CD1c-positive myeloid dendritic cell (primary cell): ENCODE results near the gene ZNF345.
A peak's percentile ranks its signal among the peaks of the same experiment; 100 is the strongest.

Source experiments
- DNase-seq: peaks from one replicate; pipeline ENCODE4 v3.0.0-alpha.2; 2016; ENCODE audit errors: extremely low spot score

ZNF345 gene

DNA sequence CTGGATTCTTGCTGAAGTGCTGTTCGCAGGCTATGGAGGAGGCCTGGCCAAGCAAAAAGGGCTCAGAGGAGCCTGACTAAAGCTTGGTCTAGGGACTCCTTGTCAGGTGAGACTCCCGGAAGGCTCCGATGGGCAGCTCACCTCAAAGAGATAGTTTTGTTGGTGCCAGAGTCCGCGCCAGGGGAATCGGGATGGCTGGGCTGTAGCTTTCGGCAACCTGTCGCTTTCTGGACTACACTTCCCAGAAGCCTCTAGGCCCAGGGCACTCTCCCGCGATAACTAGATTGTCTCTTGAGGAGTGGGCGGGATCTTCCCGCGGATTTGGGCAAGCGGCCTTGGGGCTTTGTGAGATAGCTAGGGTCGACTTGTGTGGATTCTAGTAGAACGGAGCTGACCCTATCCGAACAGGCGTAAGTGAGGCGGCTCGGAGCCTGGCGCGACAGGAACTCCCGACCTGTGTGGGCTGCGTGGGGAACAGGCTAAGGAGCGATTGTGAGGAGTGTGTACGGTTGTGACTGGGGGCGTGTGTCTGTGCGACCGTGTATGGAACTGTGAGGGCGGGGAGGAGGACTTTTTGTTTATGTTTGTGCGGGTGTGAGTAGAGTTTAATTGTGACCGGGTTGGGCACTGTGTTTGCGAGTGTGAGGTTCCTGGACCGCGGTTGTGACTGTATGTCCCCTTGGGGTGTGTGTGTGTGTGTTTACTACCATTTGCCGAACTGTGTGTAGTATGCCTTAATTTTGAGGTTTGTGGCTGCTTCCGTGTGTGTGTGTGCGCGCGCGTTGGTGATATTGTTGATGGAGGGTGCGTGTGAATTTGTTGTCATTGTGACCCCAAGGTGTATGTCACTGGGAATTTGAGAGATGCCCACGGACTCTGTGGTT is at the start of gene ZNF345:
Gene ZNF345, plus strand, starts transcription at position 318 of the 884 bp plus-strand sequence. CDS start 25,955 bp downstream, outside the sequence.
- peak; percentile 96 for DNase-seq

DNA sequence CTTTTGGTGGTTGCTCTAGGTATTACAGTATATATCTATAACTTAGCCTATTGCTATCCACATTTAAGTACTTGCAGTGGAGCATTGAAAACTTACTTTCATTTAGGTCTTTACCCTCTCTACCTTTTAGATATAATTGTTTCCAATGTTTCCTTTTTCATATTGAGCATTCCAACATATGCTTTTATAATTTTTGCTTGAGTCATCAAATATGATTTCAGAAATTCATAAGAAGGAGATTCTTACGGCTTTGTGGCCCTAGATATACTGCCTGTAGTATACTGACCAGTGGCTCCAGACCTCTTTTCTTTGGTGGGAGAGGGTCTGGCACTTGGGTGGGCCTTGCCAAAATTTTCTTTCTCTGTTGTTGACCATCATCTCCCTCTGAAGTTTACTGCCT is 45.3 kb upstream of the ZNF345 start:
- no peak for DNase-seq

DNA sequence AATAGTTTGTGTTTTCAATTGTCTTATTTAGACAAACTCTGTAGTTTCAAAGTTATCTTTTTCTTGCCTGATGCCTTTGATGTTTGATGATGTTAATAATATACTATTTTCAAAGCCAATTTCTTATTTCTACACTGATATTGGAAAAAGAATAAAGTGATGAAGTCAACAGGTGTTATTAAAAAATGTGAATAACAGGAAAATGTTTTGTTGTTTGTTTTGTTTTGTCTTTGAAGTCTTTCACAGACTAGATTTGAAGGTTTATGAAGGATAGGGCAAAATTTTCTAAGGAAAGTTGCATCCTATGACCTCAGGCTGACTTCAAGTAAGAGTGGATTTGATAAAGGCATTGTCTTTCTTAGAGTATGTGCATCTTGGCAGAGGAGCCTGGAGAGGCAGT is 43.6 kb upstream of the ZNF345 start:
- no peak for DNase-seq

DNA sequence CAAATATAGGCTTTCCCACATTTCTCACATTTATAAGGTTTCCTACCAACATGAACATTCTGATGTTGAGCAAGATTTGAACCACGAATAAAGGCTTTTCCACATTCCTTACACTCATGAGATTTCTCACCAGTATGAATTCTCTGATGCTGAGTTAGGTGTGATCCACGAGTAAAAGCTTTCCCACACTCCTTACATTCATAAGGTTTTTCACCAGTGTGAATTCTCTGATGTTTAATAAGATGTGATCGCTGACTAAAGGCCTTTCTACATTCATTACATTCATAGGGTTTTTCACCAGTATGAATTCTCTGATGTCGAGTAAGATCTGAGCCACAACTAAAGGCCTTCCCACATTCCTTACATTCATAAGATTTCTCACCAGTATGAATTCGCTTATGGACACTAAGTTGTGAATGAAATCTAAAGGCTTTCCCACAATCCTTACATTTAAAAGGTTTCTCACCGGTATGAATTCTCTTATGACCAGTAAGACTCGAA is 31.5 kb upstream of the ZNF345 start:
- no peak for DNase-seq

DNA sequence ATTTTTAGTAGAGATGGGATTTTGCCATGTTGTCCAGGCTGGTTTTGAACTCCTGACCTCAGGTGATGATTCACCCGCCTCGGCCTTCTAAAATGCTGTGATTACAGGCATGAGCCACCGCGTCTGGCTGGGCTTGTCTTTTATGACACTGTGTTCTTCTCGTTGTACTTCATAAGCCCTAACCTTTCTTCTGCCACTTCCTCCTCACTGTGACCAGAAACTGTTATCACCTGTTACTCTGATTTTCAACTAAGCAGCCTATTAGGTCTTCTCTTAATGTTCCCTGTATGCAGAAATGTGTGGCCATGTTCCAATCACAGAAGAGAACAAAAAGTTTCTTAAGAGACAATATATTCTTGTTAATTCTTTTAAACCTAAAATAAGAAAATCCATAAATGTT is 28.9 kb upstream of the ZNF345 start:
- no peak for DNase-seq

DNA sequence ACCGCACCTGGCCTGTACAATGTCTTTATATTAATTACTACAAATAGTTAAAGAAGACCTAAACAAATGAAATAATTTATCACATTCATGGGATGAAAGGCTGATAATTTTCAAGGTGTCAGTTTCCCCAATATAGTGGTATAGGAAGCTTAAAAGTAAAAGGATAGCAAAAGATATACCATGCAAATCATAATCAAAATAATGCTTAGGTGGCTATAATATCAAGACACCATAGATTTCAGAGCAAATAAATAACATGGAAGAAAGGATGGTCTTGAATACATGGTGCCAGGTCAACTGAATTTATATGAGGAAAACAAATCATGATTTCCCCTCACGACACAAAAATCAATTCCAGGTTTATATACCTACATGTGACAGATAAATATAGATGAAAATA is 17.2 kb upstream of the ZNF345 start:
- no peak for DNase-seq

DNA sequence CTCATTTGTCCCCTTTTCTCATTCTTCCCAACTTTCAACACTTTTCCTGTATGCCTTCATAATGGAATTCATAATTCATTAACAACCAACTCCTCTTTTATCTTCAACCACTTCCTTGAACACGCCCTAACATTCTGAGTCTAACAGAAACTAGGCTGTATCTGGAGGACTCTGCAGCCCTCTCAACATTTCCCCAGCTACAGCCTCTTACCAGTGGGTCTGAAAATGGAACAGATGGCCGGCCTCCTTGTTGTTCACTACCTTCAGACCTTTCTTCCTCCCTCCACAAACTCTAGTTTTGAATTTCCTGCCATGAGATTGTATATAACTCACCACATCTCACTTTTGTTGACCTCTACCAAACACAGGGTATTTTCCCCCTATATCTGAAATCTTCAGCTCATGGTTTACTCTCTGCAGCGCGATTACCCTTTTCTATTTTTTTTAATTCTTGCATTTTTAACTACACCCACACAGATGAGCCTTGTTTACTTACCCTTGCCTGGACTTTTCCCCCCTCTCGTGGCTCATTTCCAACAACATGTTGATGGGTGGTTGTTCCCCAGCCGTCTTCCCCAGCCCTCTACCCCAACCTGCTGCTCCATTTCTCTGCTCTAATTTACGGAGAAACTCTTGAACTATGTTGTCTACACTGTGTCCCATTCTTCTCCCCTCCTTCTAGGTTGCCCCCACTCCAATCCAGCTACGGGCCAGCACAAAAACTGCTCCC is 13.3 kb upstream of the ZNF345 start:
- no peak for DNase-seq

DNA sequence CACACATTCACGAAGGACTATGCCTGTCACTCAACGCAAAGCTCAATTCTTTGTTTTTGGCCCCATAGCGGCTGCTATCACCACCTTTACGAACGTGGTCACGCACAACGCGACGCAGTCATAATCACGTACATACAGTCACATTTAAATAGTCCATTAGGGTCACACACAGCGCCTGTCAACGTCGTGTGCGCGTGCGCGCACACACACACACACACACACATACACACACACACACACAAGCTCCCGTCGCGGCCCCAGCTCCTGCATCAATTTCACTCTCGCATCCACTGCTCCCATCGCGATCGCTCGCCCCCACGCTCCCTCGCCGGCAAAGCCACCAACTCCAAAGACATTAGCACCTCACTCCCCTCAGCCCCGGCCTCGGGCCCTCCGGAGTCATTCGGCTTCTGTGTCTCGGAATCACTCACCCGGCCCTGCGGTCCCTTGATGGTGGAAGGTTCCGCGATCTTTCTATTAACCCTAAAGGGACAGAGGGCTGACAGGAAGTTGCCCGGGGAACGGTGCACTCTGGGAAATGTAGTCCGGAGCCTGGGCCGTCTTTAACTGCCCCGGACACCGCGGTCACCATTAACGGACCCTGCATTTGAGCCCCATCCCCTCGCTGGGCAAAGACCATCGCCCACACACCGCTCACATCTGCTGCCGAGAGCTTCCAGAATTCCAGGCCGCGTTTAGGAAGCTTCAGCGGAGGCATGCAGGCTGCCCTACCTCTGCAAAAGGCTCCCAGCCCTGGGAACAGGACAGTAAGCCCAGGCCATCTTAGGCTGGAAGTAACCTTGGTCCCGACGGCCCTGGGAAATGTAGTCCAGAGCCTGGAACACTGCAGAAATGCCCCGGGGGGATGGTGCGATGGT is 12.5 kb upstream of the ZNF345 start, which contains the start of gene ZNF790:
Gene ZNF790, minus strand, starts transcription at position 482 of the 878 bp plus-strand sequence. CDS start 12,768 bp downstream, outside the sequence.
- DNase-seq = peak; percentile 84

DNA sequence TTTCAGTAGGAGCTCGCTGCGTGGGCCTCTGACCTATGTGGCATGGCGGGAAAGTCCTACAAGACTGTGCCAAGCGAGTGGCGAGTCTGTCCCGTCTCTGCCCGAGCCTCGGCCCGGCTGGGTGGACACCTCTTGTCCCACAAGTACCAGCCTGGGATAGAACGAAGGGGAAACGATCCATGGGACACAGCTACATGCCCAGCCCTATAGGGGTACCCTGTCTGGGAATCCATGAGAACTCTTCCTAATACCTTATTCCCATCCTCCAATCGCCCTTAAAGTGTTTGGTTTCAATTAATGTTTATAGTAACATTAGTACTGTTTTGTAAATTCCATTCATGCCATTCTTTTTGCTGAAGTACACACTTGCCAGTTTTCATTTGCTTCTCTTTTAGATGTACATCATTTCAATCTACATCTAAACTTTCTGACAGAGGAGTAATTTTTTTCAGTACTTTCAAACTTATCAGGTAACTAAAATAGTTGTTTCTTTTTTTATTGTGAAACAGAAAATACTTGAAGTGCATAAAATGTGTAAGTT is 11.8 kb upstream of the ZNF345 start:
- no peak for DNase-seq

DNA sequence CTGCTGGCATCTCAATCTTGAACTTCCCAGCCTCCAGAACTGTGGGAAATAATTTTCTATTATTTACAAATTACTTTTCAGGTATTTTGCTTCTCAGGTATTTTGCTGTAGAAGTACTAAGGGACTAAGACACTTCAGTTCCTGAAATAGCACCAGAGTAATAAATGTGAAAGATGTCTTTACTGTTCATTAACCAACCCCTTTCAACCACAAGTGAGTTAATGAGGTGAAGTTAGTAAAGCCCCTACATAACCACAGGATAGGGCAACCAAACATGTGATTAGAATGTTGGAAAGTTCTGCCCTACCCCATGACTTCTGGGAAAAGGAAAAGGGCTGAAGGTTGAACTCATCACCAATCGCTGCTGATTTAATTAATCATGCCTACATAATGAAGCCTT is 2.7 kb upstream of the ZNF345 start:
- no peak for DNase-seq

DNA sequence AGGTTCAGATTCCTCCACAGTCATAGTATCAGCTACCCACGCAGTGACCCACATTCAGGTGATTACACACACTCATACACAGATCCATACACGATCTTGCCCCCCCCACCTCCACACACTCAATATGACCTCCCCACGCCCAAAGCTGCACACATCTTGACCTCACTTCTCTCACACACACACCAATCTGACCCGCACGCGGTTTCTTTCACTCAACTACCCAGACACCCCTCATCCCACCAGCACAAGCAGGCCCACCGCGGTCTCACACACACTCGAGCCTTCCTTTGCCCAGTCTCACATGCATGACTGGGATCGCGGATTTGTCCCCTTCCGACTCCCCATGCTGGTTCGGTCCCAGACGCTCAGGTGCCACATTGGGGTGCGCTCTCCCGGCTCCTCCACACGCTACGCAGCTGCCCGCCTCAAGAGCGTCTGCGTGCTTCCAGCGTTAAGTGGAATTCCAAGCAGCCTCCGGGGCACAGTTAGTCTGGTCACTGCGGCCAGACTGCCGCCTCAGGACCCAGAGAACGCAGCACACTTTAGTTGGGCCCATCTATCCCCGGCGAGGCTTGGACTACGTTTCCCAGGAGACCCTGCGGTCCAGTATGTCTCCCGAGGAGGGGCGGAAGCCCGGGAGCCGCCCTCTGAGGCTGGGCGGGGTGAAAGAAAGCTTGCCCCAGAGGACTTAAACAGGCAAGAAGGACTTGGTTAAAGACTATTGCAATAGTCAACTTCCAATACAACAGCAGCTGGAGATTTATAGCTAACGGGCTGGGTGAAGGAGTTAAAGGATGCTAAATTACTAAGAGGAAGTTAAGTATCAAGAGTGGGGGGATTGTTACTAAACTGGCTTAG is 746 bp upstream of the ZNF345 start:
- peak; percentile 94 for DNase-seq

DNA sequence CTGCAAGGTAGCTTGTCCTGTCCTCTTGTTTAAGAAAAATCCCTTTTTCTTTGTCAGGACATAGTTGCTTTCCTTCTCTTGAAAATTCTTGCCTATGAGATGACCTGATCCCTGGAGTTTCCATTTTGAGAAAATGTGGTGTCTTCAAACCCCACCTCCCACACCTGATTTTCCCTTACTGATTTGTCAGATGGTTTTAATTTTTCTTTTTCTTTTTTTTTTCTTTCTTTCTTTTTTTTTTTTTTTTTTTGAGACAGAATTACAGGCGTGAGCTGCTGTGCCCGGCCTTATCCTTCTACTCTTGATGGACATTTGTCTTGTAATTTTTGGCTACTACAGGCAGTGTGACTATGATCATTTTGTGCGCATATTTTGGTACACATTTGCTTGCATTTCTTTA is 1.2 kb downstream of the ZNF345 start:
- DNase-seq = no peak

DNA sequence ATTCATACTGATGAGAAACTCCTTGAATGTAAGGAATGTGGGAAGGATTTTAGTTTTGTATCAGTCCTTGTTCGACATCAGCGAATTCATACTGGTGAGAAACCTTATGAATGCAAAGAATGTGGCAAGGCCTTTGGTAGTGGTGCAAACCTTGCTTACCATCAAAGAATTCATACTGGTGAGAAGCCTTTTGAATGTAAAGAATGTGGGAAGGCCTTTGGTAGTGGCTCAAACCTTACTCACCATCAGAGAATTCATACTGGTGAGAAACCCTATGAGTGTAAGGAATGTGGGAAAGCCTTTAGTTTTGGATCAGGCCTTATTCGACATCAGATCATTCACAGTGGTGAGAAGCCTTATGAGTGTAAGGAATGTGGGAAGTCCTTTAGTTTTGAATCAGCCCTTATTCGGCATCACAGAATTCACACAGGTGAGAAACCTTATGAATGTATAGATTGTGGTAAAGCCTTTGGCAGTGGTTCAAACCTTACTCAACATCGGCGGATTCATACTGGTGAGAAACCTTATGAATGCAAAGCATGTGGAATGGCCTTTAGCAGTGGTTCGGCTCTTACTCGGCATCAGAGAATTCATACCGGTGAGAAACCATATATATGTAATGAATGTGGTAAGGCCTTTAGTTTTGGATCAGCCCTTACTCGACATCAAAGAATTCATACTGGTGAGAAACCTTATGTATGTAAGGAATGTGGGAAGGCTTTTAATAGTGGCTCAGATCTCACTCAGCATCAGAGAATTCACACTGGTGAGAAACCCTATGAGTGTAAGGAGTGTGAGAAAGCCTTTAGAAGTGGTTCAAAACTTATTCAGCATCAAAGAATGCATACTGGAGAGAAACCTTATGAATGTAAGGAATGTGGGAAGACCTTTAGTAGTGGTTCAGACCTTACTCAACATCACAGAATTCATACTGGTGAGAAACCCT is 26.6 kb downstream of the ZNF345 start:
- no peak for DNase-seq

DNA sequence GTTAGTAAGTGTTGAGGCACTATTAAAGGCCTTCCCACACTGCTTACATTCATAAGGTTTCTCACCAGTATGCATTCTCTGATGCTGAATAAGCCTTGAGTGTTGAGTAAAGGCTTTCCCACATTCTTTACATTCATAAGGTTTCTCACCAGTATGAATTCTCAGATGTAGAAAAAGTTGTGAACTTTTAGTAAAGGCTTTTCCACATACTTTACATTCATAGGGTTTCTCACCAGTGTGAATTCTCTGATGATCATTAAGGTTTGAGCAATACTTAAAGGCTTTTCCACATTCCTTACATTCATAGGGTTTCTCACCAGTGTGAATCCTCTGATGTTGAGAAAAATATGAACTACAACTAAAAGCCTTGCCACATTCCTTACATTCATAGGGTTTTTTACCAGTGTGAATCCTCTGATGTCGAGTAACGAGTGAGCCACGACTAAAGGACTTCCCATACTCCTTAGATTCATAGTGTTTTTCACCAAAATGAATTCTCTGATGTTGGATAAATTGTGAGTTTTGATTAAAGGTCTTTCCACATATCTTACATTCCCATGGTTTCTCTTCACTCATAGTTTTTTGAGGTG is 41.2 kb downstream of the ZNF345 start:
- no peak for DNase-seq

DNA sequence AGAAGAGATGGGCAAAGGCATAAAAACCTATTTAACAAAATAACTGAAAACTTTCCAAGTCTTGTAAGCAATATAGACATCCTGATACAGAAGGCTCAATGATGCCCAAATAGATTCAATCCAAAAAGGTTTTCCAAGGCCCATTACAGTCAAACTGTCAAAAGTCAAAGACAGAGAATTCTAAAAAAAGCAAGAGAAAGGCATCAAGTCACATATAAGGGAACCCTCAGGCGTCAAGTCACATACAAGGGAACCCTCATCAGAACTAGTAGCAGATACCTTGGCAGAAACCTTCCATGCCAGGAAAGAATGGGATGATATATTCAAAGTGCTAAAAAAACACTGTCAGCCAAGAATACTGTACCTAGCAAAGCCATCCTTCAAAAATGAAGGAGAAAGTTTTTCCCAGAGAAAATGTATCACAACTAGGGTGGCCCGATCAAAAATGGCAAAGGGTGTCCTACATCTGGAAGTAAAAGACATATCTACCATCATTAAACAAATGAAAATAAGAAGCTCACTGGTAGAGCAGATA is 44.2 kb downstream of the ZNF345 start:
- no peak for DNase-seq

DNA sequence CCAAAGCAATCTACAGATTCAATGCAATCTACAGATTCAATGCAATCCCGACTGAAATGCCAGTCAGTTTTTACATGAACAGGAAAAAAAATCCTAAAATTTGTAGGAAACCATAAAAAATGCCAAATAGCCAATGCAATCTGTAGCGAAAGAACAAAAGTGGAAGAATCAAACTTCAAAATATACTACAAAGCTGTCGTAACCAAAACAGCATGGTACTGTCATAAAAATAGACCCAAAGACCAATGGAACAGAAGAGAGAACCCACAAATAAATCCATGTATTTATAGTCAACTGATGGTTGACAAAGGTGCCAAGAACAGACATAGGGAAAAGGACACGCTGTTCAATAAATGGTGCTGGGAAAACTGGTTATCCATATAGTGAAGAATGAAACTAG is 47.7 kb downstream of the ZNF345 start:
- no peak for DNase-seq

DNA sequence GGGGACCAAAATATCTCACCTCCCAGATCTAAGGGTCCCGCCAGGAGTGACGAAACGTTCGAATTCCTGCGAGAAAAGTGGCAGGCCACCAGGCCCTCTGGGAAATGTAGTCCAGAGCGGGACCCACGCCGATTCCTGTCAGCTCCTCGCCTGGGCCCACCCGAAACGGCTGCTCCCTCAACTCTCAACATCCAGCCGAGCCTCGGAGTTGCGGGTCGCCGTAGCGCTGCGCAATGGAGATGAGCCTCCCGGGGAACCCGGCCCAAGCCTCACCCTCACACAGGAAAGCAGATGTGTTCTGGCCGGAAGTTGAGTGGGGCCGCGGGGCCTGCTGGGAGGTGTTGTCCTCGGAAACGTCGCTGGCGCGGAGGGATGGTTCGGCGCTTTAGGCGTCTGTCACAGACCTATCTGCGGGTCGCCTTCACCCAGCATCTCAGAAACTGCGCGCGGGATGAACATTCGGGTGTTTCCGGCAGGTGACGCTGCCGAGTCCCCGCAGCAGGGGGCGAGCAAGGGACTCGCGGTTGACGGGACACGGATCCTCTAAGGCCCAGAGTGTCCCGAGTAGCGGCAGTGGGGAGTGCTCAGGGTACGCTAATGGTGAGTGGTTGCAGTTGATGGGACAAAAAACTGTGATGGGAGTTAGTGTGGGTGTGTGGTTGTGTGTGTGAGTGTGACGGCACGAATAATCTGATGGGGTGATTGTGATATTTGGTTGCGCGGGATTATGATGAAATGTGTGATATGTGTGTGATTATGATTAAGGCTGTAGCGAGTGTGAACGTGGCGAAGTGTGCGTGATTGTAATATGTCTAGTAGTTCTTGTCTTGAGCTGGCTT is 65.5 kb downstream of the ZNF345 start, which contains the start of the genes ZNF568 and ZNF829:
Gene ZNF568, plus strand, starts transcription at position 341 of the 839 bp plus-strand sequence. CDS start 6,439 bp downstream, outside the sequence.
Gene ZNF829, minus strand, starts transcription at position 300 of the 839 bp plus-strand sequence. CDS start 1,124 bp downstream, outside the sequence.
- DNase-seq = peak; percentile 89
